ENCODE data around the gene CPEB3.
"Not testable (repeated sequence)": the region's sequence is repeated elsewhere in the genome, so short reads cannot be mapped to it uniquely, and the experiment has no call there.

The CPEB3 gene

GRCh38 chr10:92131275-92131820 is 159.5 kb downstream of the CPEB3 start:
- DNase-seq = no peak

- DNase-seq = no peak
Measured at GRCh38 chr10:92130622-92131274, 160.1 kb downstream of the CPEB3 start.

- DNase-seq = no peak
Measured at GRCh38 chr10:92126100-92126650, 164.7 kb downstream of the CPEB3 start.

- DNase-seq = no peak
Measured at GRCh38 chr10:92125144-92125543, 165.7 kb downstream of the CPEB3 start.

- peak; percentile 24 for DNase-seq
Measured at GRCh38 chr10:92124616-92125143, 166.2 kb downstream of the CPEB3 start.

- no peak for DNase-seq
Measured at GRCh38 chr10:92124020-92124419, 166.9 kb downstream of the CPEB3 start.

- no peak for DNase-seq
Measured at GRCh38 chr10:92122941-92123450, 167.9 kb downstream of the CPEB3 start.

GRCh38 chr10:92121686-92122492 is 169.0 kb downstream of the CPEB3 start:
- no peak for DNase-seq

GRCh38 chr10:92119340-92119739 is 171.5 kb downstream of the CPEB3 start:
- no peak for DNase-seq

- DNase-seq = not testable (repeated sequence)
Measured at GRCh38 chr10:92114917-92115316, 176.0 kb downstream of the CPEB3 start.

- no peak for DNase-seq
Measured at GRCh38 chr10:92113911-92114600, 176.8 kb downstream of the CPEB3 start.

GRCh38 chr10:92112462-92112861 is 178.4 kb downstream of the CPEB3 start:
- DNase-seq = peak; percentile 27

- DNase-seq = peak; percentile 39
Measured at GRCh38 chr10:92111336-92111939, 179.4 kb downstream of the CPEB3 start.

GRCh38 chr10:92110039-92110794 is 180.7 kb downstream of the CPEB3 start:
- peak; percentile 84 for DNase-seq

- no peak for DNase-seq
Measured at GRCh38 chr10:92108747-92109146, 182.1 kb downstream of the CPEB3 start.

- no peak for DNase-seq
Measured at GRCh38 chr10:92108120-92108519, 182.8 kb downstream of the CPEB3 start.

- no peak for DNase-seq
Measured at GRCh38 chr10:92103376-92104090, 187.3 kb downstream of the CPEB3 start.

- no peak for DNase-seq
Measured at GRCh38 chr10:92102601-92103213, 188.2 kb downstream of the CPEB3 start.

- DNase-seq = no peak
Measured at GRCh38 chr10:92094960-92095359, 195.9 kb downstream of the CPEB3 start.

- no peak for DNase-seq
Measured at GRCh38 chr10:92091965-92092364, 198.9 kb downstream of the CPEB3 start.
